Measurements from ENCODE around the gene COQ10A. TPM values are rescaled to one million over a fixed set of nuclear protein-coding genes. Genes with fewer than 3 reads are reported as not detected.
A peak's percentile ranks its signal among the peaks of the same experiment; 100 is the strongest.

The COQ10A gene
- total and polyA plus RNA-seq, 4 donors = 13.4 to 29.9 (median 21.9) TPM

- DNase-seq (ENCODE audit: low read depth in 4 of 6, low spot score in 6 of 6) = no peak
- H3K27ac ChIP-seq (ENCODE audit: low read depth, low read length) = no peak overlapping the region
- H3K9me3 ChIP-seq (ENCODE audit: control insufficient read depth, insufficient read depth, low read length) = no peaks in the 10 kb centered on the region
- H3K4me3 ChIP-seq (ENCODE audit: low read depth, low read length) = no peak overlapping the region
- WGBS (ENCODE audit: insufficient coverage) = 72% methylated on average over 3 of the region's 9 CpGs
- H3K27me3 ChIP-seq (ENCODE audit: control insufficient read depth, insufficient read depth, low read length) = no peaks in the 10 kb centered on the region
- no peaks in the 10 kb centered on the region for H3K4me1 ChIP-seq (ENCODE audit: control insufficient read depth, insufficient read depth, low read length)
- H3K36me3 ChIP-seq (ENCODE audit: control insufficient read depth, insufficient read depth, low read length) = peaks cover 98% of the 10 kb centered on the region
Measured at GRCh38 chr12:56241424-56242303, 25.1 kb upstream of the COQ10A start.

- peak overlapping the region; percentile 10 for H3K27ac ChIP-seq (ENCODE audit: low read depth, low read length)
- no peaks in the 10 kb centered on the region for H3K27me3 ChIP-seq (ENCODE audit: control insufficient read depth, insufficient read depth, low read length)
- peaks cover 97% of the 10 kb centered on the region for H3K36me3 ChIP-seq (ENCODE audit: control insufficient read depth, insufficient read depth, low read length)
- 96% methylated on average over 9 of the region's 13 CpGs for WGBS (ENCODE audit: insufficient coverage)
- H3K9me3 ChIP-seq (ENCODE audit: control insufficient read depth, insufficient read depth, low read length) = no peaks in the 10 kb centered on the region
- H3K4me1 ChIP-seq (ENCODE audit: control insufficient read depth, insufficient read depth, low read length) = no peaks in the 10 kb centered on the region
- no peak for DNase-seq (ENCODE audit: low read depth in 4 of 6, low spot score in 6 of 6)
- no peak overlapping the region for H3K4me3 ChIP-seq (ENCODE audit: low read depth, low read length)
Measured at GRCh38 chr12:56242986-56243385, 23.8 kb upstream of the COQ10A start.

GRCh38 chr12:56243731-56244181 is 23.0 kb upstream of the COQ10A start:
- no peaks in the 10 kb centered on the region for H3K4me1 ChIP-seq (ENCODE audit: control insufficient read depth, insufficient read depth, low read length)
- no peak overlapping the region for H3K27ac ChIP-seq (ENCODE audit: low read depth, low read length)
- H3K36me3 ChIP-seq (ENCODE audit: control insufficient read depth, insufficient read depth, low read length) = peaks cover 98% of the 10 kb centered on the region
- 60% methylated on average over 1 of the region's 3 CpGs for WGBS (ENCODE audit: insufficient coverage)
- no peak overlapping the region for H3K4me3 ChIP-seq (ENCODE audit: low read depth, low read length)
- H3K27me3 ChIP-seq (ENCODE audit: control insufficient read depth, insufficient read depth, low read length) = no peaks in the 10 kb centered on the region
- DNase-seq (ENCODE audit: low read depth in 4 of 6, low spot score in 6 of 6) = no peak
- H3K9me3 ChIP-seq (ENCODE audit: control insufficient read depth, insufficient read depth, low read length) = no peaks in the 10 kb centered on the region

- no peak overlapping the region for H3K4me3 ChIP-seq (ENCODE audit: low read depth, low read length)
- no peak for DNase-seq (ENCODE audit: low read depth in 4 of 6, low spot score in 6 of 6)
- H3K27ac ChIP-seq (ENCODE audit: low read depth, low read length) = no peak overlapping the region
- no peaks in the 10 kb centered on the region for H3K4me1 ChIP-seq (ENCODE audit: control insufficient read depth, insufficient read depth, low read length)
- H3K36me3 ChIP-seq (ENCODE audit: control insufficient read depth, insufficient read depth, low read length) = peaks cover 96% of the 10 kb centered on the region
- no peaks in the 10 kb centered on the region for H3K27me3 ChIP-seq (ENCODE audit: control insufficient read depth, insufficient read depth, low read length)
- WGBS (ENCODE audit: insufficient coverage) = 97% methylated on average over 14 of the region's 14 CpGs
- H3K9me3 ChIP-seq (ENCODE audit: control insufficient read depth, insufficient read depth, low read length) = no peaks in the 10 kb centered on the region
Measured at GRCh38 chr12:56244494-56244893, 22.2 kb upstream of the COQ10A start.

- no peaks in the 10 kb centered on the region for H3K27me3 ChIP-seq (ENCODE audit: control insufficient read depth, insufficient read depth, low read length)
- H3K36me3 ChIP-seq (ENCODE audit: control insufficient read depth, insufficient read depth, low read length) = peaks cover 92% of the 10 kb centered on the region
- no peak overlapping the region for H3K4me3 ChIP-seq (ENCODE audit: low read depth, low read length)
- no peak overlapping the region for H3K27ac ChIP-seq (ENCODE audit: low read depth, low read length)
- no peaks in the 10 kb centered on the region for H3K9me3 ChIP-seq (ENCODE audit: control insufficient read depth, insufficient read depth, low read length)
- WGBS (ENCODE audit: insufficient coverage) = 96% methylated on average over 16 of the region's 16 CpGs
- no peak for DNase-seq (ENCODE audit: low read depth in 4 of 6, low spot score in 6 of 6)
- H3K4me1 ChIP-seq (ENCODE audit: control insufficient read depth, insufficient read depth, low read length) = no peaks in the 10 kb centered on the region
Measured at GRCh38 chr12:56247923-56248322, 18.8 kb upstream of the COQ10A start.

GRCh38 chr12:56248711-56249110 is 18.0 kb upstream of the COQ10A start:
- Histone ChIP-seq H3K27ac (ENCODE audit: low read depth, low read length) (no peak overlapping the region), H3K9me3 (ENCODE audit: control insufficient read depth, insufficient read depth, low read length) (no peaks in the 10 kb centered on the region), H3K36me3 (ENCODE audit: control insufficient read depth, insufficient read depth, low read length) (peaks cover 92% of the 10 kb centered on the region), H3K4me3 (ENCODE audit: low read depth, low read length) (no peak overlapping the region), H3K4me1 (ENCODE audit: control insufficient read depth, insufficient read depth, low read length) (no peaks in the 10 kb centered on the region), H3K27me3 (ENCODE audit: control insufficient read depth, insufficient read depth, low read length) (no peaks in the 10 kb centered on the region)
- no peak for DNase-seq (ENCODE audit: low read depth in 4 of 6, low spot score in 6 of 6)
- 94% methylated on average over 7 of the region's 8 CpGs for WGBS (ENCODE audit: insufficient coverage)

- H3K9me3 ChIP-seq (ENCODE audit: control insufficient read depth, insufficient read depth, low read length) = no peaks in the 10 kb centered on the region
- H3K4me1 ChIP-seq (ENCODE audit: control insufficient read depth, insufficient read depth, low read length) = peaks cover 16% of the 10 kb centered on the region
- 97% methylated on average over 2 of the region's 3 CpGs for WGBS (ENCODE audit: insufficient coverage)
- DNase-seq (ENCODE audit: low read depth in 4 of 6, low spot score in 6 of 6) = no peak
- peaks cover 89% of the 10 kb centered on the region for H3K36me3 ChIP-seq (ENCODE audit: control insufficient read depth, insufficient read depth, low read length)
- H3K4me3 ChIP-seq (ENCODE audit: low read depth, low read length) = no peak overlapping the region
- no peak overlapping the region for H3K27ac ChIP-seq (ENCODE audit: low read depth, low read length)
- H3K27me3 ChIP-seq (ENCODE audit: control insufficient read depth, insufficient read depth, low read length) = no peaks in the 10 kb centered on the region
Measured at GRCh38 chr12:56252649-56253048, 14.1 kb upstream of the COQ10A start.

GRCh38 chr12:56253091-56253490 is 13.7 kb upstream of the COQ10A start:
- Histone ChIP-seq H3K4me1 (ENCODE audit: control insufficient read depth, insufficient read depth, low read length) (peaks cover 17% of the 10 kb centered on the region), H3K27ac (ENCODE audit: low read depth, low read length) (no peak overlapping the region), H3K4me3 (ENCODE audit: low read depth, low read length) (no peak overlapping the region), H3K9me3 (ENCODE audit: control insufficient read depth, insufficient read depth, low read length) (no peaks in the 10 kb centered on the region), H3K27me3 (ENCODE audit: control insufficient read depth, insufficient read depth, low read length) (no peaks in the 10 kb centered on the region), H3K36me3 (ENCODE audit: control insufficient read depth, insufficient read depth, low read length) (peaks cover 84% of the 10 kb centered on the region)
- DNase-seq (ENCODE audit: low read depth in 4 of 6, low spot score in 6 of 6) = no peak
- 99% methylated on average over 11 of the region's 11 CpGs for WGBS (ENCODE audit: insufficient coverage)

- Histone ChIP-seq H3K4me1 (ENCODE audit: control insufficient read depth, insufficient read depth, low read length) (peaks cover 27% of the 10 kb centered on the region), H3K4me3 (ENCODE audit: low read depth, low read length) (no peak overlapping the region), H3K36me3 (ENCODE audit: control insufficient read depth, insufficient read depth, low read length) (peaks cover 62% of the 10 kb centered on the region), H3K9me3 (ENCODE audit: control insufficient read depth, insufficient read depth, low read length) (no peaks in the 10 kb centered on the region), H3K27me3 (ENCODE audit: control insufficient read depth, insufficient read depth, low read length) (no peaks in the 10 kb centered on the region), H3K27ac (ENCODE audit: low read depth, low read length) (no peak overlapping the region)
- no peak for DNase-seq (ENCODE audit: low read depth in 4 of 6, low spot score in 6 of 6)
- WGBS (ENCODE audit: insufficient coverage) = 84% methylated on average over 5 of the region's 7 CpGs
Measured at GRCh38 chr12:56255671-56256070, 11.1 kb upstream of the COQ10A start.
